ENCODE results near the gene IRF7.

GRCh38 chr11:567629-568292 lies 48.0 kb downstream of the IRF7 start:
- TF ChIP-seq, protein P1, sequence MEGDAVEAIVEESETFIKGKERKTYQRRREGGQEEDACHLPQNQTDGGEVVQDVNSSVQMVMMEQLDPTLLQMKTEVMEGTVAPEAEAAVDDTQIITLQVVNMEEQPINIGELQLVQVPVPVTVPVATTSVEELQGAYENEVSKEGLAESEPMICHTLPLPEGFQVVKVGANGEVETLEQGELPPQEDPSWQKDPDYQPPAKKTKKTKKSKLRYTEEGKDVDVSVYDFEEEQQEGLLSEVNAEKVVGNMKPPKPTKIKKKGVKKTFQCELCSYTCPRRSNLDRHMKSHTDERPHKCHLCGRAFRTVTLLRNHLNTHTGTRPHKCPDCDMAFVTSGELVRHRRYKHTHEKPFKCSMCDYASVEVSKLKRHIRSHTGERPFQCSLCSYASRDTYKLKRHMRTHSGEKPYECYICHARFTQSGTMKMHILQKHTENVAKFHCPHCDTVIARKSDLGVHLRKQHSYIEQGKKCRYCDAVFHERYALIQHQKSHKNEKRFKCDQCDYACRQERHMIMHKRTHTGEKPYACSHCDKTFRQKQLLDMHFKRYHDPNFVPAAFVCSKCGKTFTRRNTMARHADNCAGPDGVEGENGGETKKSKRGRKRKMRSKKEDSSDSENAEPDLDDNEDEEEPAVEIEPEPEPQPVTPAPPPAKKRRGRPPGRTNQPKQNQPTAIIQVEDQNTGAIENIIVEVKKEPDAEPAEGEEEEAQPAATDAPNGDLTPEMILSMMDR (IDR thresholded peaks at IDR 0.05): no peak
- TF ChIP-seq POLR2A (IDR thresholded peaks at IDR 0.05): no peak
